SK-N-SH treated with all-trans-retinoic acid at 6 μM for 48 hours (cell line): ENCODE results near the gene RAD51B.
A peak's percentile ranks its signal among the peaks of the same experiment; 100 is the strongest.

Experiments used
- ATAC-seq: fragments of 200-7000 bp; cut with Tn5 transposase; 3 replicates; pipeline ENCODE4 v1.9.1; 2020; ENCODE audit warnings: mild to moderate bottlenecking, moderate library complexity
- ARNTL ChIP-seq: fragments of 450-650 bp; formaldehyde crosslinking; IDR thresholded peaks from 2 replicates; pipeline ENCODE4 v1.5.0; 2020; ENCODE audit warnings: low read depth, mild to moderate bottlenecking, moderate library complexity, borderline replicate concordance
- BACH2 ChIP-seq: fragments of 250-450 bp; sonication (Bioruptor Pico); IDR thresholded peaks from 2 replicates; pipeline ENCODE4 v1.9.0; 2021; ENCODE audit warnings: mild to moderate bottlenecking, borderline replicate concordance
- CSDC2 ChIP-seq: fragments of 250-450 bp; sonication (Bioruptor Pico); IDR thresholded peaks from 2 replicates; pipeline ENCODE4 v1.5.0; 2020; ENCODE audit warnings: mild to moderate bottlenecking, moderate library complexity
- ESRRG ChIP-seq: fragments of 250-450 bp; sonication (Bioruptor Pico); IDR thresholded peaks from 2 replicates; pipeline ENCODE4 v1.6.1; 2021; ENCODE audit warnings: mild to moderate bottlenecking
- GLIS3 ChIP-seq: fragments of 250-450 bp; sonication (Bioruptor Pico); IDR thresholded peaks from 2 replicates; pipeline ENCODE4 v1.5.0; 2020; ENCODE audit warnings: mild to moderate bottlenecking, moderate library complexity
- OSR1 ChIP-seq: fragments of 250-450 bp; sonication (Bioruptor Pico); IDR thresholded peaks from 2 replicates; pipeline ENCODE4 v1.8.0; 2022; ENCODE audit warnings: moderate library complexity, mild to moderate bottlenecking, inconsistent platforms
- PPARA ChIP-seq: fragments of 250-450 bp; sonication (Bioruptor Pico); IDR thresholded peaks from 2 replicates; pipeline ENCODE4 v1.5.0; 2020; ENCODE audit warnings: mild to moderate bottlenecking, borderline replicate concordance
- RARB ChIP-seq: fragments of 250-450 bp; sonication (Bioruptor Pico); IDR thresholded peaks from 2 replicates; pipeline ENCODE4 v1.8.0; 2021; ENCODE audit warnings: mild to moderate bottlenecking, moderate library complexity
- SNAI2 ChIP-seq: fragments of 250-450 bp; sonication (Bioruptor Pico); IDR thresholded peaks from 2 replicates; pipeline ENCODE4 v1.5.0; 2020; ENCODE audit warnings: mild to moderate bottlenecking, moderate library complexity
- TCF4 ChIP-seq: fragments of 250-450 bp; sonication (Bioruptor Pico); IDR thresholded peaks from 2 replicates; pipeline ENCODE4 v1.8.0; 2021; ENCODE audit warnings: mild to moderate bottlenecking, moderate library complexity, borderline replicate concordance
- TOX ChIP-seq: fragments of 250-450 bp; sonication (Bioruptor Pico); IDR thresholded peaks from 2 replicates; pipeline ENCODE4 v1.8.0; 2021; ENCODE audit warnings: mild to moderate bottlenecking, moderate library complexity, borderline replicate concordance
- ZFP3 ChIP-seq: fragments of 250-450 bp; sonication (Bioruptor Pico); IDR thresholded peaks from 2 replicates; pipeline ENCODE4 v1.5.0; 2020; ENCODE audit warnings: mild to moderate bottlenecking, moderate library complexity
- ZFP30 ChIP-seq: fragments of 450-650 bp; formaldehyde crosslinking; IDR thresholded peaks from 2 replicates; pipeline ENCODE4 v1.5.0; 2022; ENCODE audit warnings: mild to moderate bottlenecking, moderate library complexity
- ZNF565 ChIP-seq: fragments of 450-650 bp; formaldehyde crosslinking; conservative IDR thresholded peaks from 2 replicates; pipeline ENCODE4 v1.5.0; 2020; ENCODE audit warnings: low read depth, mild to moderate bottlenecking, moderate library complexity
- ZNF8 ChIP-seq: fragments of 450-650 bp; formaldehyde crosslinking; IDR thresholded peaks from 2 replicates; pipeline ENCODE4 v1.5.0; 2020; ENCODE audit warnings: mild to moderate bottlenecking, moderate library complexity
- TF ChIP-seq, protein P1 (sequence below): fragments of 250-450 bp; sonication (Bioruptor Pico); IDR thresholded peaks from 2 replicates; pipeline ENCODE4 v1.8.0; 2021; ENCODE audit warnings: low read depth, mild to moderate bottlenecking, moderate library complexity, borderline replicate concordance
- TF ChIP-seq, protein P2 (sequence below): fragments of 250-450 bp; sonication (Bioruptor Pico); IDR thresholded peaks from 2 replicates; pipeline ENCODE4 v1.5.0; 2020; ENCODE audit warnings: mild to moderate bottlenecking, moderate library complexity
- TF ChIP-seq, protein P3 (sequence below): fragments of 250-450 bp; sonication (Bioruptor Pico); IDR thresholded peaks from 2 replicates; pipeline ENCODE4 v1.8.0; 2020; ENCODE audit warnings: mild to moderate bottlenecking, moderate library complexity, borderline replicate concordance
- TF ChIP-seq, protein P4 (sequence below): fragments of 250-450 bp; sonication (Bioruptor Pico); IDR thresholded peaks from 2 replicates; pipeline ENCODE4 v1.5.1; 2020; ENCODE audit warnings: low read depth, mild to moderate bottlenecking, moderate library complexity

RAD51B gene

DNA sequence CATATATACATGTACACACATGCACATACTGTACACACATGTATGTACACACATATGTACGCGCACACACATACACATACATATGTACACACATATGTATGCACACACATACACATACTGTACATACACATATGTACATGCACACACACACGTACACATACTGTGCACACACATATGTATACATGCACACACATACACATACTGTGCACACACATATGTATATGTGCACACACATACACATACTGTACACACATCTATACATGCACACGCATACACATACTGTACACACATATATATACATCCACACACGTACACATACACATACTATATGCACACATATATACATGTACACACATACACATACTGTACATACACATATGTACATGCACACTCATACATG lies 853.9 kb downstream of the RAD51B start:
- TF ChIP-seq GLIS3 (CRISPR knock-in tag) (no peak), OSR1 (CRISPR knock-in tag) (no peak)
- ATAC-seq: no peak

DNA sequence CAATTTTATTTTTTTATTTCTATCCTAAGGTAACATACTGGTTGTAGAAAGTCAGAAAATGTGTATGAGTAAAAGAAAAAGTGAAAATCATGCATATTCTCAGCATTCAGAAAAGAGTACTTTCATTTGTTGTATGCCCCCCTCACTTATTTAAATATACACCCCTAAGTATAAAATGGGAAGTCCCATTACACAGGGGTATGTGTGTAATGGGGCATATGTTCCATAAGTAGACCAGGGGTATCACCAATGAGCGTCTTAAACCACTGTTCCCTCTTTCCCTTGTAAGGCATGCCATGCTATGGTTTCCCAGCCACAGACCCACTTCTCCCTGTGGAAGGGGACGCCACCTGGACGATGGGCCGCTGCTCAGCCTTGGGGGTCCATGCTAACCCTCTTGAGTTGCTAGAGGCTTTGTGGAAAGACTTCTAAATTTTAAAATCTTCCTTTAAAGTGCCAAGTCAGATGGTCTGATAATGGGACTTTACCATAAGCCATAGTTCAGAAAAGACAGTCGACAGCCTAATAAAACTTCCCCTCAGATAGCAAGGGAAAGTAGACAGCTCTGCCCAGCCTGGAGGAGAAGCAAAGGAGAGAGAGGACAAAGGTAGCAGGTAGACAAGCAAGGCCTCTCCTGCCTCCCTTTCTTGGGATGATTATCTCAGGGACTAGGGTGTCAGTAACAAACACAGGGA lies 855.1 kb downstream of the RAD51B start:
- TF ChIP-seq, protein P1, sequence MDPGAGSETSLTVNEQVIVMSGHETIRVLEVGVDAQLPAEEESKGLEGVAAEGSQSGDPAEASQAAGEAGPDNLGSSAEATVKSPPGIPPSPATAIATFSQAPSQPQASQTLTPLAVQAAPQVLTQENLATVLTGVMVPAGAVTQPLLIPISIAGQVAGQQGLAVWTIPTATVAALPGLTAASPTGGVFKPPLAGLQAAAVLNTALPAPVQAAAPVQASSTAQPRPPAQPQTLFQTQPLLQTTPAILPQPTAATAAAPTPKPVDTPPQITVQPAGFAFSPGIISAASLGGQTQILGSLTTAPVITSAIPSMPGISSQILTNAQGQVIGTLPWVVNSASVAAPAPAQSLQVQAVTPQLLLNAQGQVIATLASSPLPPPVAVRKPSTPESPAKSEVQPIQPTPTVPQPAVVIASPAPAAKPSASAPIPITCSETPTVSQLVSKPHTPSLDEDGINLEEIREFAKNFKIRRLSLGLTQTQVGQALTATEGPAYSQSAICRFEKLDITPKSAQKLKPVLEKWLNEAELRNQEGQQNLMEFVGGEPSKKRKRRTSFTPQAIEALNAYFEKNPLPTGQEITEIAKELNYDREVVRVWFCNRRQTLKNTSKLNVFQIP (CRISPR knock-in tag): no peak
- TF ChIP-seq ZFP3 (no peak), ARNTL (CRISPR knock-in tag) (no peak)
- TF ChIP-seq, protein P2, sequence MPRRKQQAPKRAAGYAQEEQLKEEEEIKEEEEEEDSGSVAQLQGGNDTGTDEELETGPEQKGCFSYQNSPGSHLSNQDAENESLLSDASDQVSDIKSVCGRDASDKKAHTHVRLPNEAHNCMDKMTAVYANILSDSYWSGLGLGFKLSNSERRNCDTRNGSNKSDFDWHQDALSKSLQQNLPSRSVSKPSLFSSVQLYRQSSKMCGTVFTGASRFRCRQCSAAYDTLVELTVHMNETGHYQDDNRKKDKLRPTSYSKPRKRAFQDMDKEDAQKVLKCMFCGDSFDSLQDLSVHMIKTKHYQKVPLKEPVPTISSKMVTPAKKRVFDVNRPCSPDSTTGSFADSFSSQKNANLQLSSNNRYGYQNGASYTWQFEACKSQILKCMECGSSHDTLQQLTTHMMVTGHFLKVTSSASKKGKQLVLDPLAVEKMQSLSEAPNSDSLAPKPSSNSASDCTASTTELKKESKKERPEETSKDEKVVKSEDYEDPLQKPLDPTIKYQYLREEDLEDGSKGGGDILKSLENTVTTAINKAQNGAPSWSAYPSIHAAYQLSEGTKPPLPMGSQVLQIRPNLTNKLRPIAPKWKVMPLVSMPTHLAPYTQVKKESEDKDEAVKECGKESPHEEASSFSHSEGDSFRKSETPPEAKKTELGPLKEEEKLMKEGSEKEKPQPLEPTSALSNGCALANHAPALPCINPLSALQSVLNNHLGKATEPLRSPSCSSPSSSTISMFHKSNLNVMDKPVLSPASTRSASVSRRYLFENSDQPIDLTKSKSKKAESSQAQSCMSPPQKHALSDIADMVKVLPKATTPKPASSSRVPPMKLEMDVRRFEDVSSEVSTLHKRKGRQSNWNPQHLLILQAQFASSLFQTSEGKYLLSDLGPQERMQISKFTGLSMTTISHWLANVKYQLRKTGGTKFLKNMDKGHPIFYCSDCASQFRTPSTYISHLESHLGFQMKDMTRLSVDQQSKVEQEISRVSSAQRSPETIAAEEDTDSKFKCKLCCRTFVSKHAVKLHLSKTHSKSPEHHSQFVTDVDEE (CRISPR knock-in tag): no peak

DNA sequence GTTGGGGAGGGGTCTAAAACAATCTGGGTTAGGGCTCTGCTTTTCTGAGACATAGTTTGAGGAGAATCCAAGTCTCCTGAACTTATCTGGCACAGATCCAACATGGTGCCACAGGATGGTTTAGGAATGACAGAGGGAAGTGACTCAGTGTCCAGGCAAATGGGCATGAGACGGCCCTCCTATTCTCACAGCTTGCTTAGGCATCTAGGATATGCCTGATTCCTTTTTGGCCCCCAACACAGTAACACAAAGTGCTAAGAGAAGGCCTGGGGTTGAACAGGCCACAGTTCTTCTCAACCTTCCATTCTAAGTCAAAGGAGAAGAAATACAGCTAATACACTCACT lies 855.6 kb downstream of the RAD51B start:
- TF ChIP-seq SNAI2 (CRISPR knock-in tag): no peak
- TF ChIP-seq, protein P1 (CRISPR knock-in tag): no peak
- TF ChIP-seq ZFP3: no peak
- TF ChIP-seq, protein P2 (CRISPR knock-in tag): no peak
- no peak for TF ChIP-seq ESRRG (CRISPR knock-in tag)
- no peak for TF ChIP-seq ZNF565 (CRISPR knock-in tag)
- TF ChIP-seq RARB (CRISPR knock-in tag): no peak
- no peak for TF ChIP-seq GLIS3 (CRISPR knock-in tag)
- no peak for TF ChIP-seq ZNF8 (CRISPR knock-in tag)
- TF ChIP-seq ZFP30 (CRISPR knock-in tag): no peak
- ATAC-seq: peak; percentile 78

More for the DNA sequence above, 855.1 kb downstream of the RAD51B start:
- peak; percentile 55 for ATAC-seq

DNA sequence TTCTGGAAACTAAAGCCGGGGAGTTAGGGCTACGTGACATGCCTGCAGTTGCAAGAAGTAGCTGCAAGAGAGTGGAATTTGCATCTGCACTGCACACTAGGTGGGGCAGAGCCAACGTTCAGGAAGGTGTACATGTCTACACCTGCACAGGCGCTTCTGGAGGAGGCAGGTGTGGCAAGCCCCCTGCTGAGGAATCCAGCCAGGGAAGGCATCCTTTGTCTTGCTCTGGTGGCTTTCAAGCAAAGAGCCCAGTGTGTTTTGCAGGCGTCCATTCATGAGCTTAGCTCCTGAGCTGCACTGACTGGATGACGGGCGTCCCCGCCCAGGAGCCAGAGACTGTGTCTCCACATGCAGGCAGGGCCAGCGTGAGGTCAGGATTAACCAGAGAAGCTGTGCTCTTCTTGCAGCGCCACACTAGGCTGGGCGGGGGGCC lies 856.9 kb downstream of the RAD51B start:
- TF ChIP-seq, protein P1 (CRISPR knock-in tag): no peak
- TF ChIP-seq ARNTL (CRISPR knock-in tag): no peak
- TF ChIP-seq, all 23 proteins: peak for 0
- ATAC-seq: no peak

DNA sequence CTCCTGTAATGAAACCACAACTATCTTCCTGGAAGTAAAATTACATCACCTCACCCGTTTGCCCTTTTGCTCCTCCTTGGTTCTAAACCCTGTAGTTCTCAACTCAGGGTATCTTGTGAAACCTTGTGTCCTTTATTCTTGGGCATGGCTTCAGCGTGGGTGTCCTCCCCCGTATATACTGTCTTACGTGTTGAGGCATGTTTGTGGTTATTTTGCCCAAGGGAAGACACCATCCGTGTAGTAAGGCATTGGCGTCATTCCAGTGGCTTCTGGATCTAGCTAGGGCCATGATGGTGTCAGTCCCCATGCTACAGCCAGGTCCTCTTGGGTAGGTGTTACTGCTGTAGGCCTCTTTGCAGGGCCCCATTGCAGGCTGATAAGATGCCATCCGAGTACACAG lies 857.9 kb downstream of the RAD51B start:
- no peak for ATAC-seq
- TF ChIP-seq TOX (CRISPR knock-in tag) (no peak), ESRRG (CRISPR knock-in tag) (no peak), SNAI2 (CRISPR knock-in tag) (no peak), TCF4 (no peak), OSR1 (CRISPR knock-in tag) (no peak), CSDC2 (CRISPR knock-in tag) (no peak), ZFP3 (no peak), BACH2 (CRISPR knock-in tag) (no peak), ZFP30 (CRISPR knock-in tag) (no peak), PPARA (CRISPR knock-in tag) (no peak)
- TF ChIP-seq, protein P3, sequence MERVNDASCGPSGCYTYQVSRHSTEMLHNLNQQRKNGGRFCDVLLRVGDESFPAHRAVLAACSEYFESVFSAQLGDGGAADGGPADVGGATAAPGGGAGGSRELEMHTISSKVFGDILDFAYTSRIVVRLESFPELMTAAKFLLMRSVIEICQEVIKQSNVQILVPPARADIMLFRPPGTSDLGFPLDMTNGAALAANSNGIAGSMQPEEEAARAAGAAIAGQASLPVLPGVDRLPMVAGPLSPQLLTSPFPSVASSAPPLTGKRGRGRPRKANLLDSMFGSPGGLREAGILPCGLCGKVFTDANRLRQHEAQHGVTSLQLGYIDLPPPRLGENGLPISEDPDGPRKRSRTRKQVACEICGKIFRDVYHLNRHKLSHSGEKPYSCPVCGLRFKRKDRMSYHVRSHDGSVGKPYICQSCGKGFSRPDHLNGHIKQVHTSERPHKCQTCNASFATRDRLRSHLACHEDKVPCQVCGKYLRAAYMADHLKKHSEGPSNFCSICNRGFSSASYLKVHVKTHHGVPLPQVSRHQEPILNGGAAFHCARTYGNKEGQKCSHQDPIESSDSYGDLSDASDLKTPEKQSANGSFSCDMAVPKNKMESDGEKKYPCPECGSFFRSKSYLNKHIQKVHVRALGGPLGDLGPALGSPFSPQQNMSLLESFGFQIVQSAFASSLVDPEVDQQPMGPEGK: no peak
- TF ChIP-seq, protein P4, sequence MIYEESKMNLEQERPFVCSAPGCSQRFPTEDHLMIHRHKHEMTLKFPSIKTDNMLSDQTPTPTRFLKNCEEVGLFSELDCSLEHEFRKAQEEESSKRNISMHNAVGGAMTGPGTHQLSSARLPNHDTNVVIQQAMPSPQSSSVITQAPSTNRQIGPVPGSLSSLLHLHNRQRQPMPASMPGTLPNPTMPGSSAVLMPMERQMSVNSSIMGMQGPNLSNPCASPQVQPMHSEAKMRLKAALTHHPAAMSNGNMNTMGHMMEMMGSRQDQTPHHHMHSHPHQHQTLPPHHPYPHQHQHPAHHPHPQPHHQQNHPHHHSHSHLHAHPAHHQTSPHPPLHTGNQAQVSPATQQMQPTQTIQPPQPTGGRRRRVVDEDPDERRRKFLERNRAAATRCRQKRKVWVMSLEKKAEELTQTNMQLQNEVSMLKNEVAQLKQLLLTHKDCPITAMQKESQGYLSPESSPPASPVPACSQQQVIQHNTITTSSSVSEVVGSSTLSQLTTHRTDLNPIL (CRISPR knock-in tag): no peak
